ENCODE measurements around the gene OR7C1. TPM values are rescaled to one million over a fixed set of nuclear protein-coding genes. Genes with fewer than 3 reads are reported as not detected.

Gene OR7C1
- total and polyA plus RNA-seq, 10 of the 15 experiments (the other 5 are each of a cell fraction or from before 2014, with no cell fraction given): 0.04 to 0.06 TPM; not detected in 8

GRCh38 chr19:14837391-14837790 lies 2.4 kb upstream of the OR7C1 start:
- no TSS peak for BruUV-seq (replicated peaks)
- Histone ChIP-seq H3K36me3 (ENCODE audit: control insufficient read depth in 2 of 2, insufficient read depth in 2 of 2, low read length in 1 of 2) (no peaks in the 10 kb centered on the region), H2AFZ (ENCODE audit: control insufficient read depth, low read depth, low read length) (no peak overlapping the region), H4K20me1 (ENCODE audit: control insufficient read depth, insufficient read depth) (no peaks in the 10 kb centered on the region), H3K4me1 (ENCODE audit: control insufficient read depth, insufficient read depth, low read length) (no peaks in the 10 kb centered on the region), H3K4me2 (ENCODE audit: control insufficient read depth, insufficient read depth) (no peak overlapping the region), H3K4me3 (no peak overlapping the region), H3K9ac (ENCODE audit: control insufficient read depth, insufficient read depth, low read length) (no peak overlapping the region), H3K27ac (ENCODE audit: control insufficient read depth, insufficient read depth) (no peak overlapping the region), H3K27me3 (replicated peaks in 1 of 2; ENCODE audit: control insufficient read depth in 2 of 2, insufficient read depth in 2 of 2, low read length in 1 of 2) (no peaks in the 10 kb centered on the region; a peak in 1 of 4 replicates), H3K79me2 (ENCODE audit: control insufficient read depth, insufficient read depth, low read length) (no peaks in the 10 kb centered on the region), H3K9me3 (replicated peaks; ENCODE audit: control insufficient read depth, insufficient read depth, low read length) (no peaks in the 10 kb centered on the region)
- ChIA-PET RAD21 (ENCODE audit: unreplicated experiment) (no interaction called here), SMC1A (ENCODE audit: uncharacterized antibody, unreplicated experiment) (no interaction called here), CTCF (interaction anchor here (0.7 to 1.6 kb wide), 2 partner anchors 263 to 280 kb away, joined by 3 to 4 read pairs; no protein-coding TSS in a partner anchor), POLR2A (no interaction called here)
- TF ChIP-seq, protein P1, sequence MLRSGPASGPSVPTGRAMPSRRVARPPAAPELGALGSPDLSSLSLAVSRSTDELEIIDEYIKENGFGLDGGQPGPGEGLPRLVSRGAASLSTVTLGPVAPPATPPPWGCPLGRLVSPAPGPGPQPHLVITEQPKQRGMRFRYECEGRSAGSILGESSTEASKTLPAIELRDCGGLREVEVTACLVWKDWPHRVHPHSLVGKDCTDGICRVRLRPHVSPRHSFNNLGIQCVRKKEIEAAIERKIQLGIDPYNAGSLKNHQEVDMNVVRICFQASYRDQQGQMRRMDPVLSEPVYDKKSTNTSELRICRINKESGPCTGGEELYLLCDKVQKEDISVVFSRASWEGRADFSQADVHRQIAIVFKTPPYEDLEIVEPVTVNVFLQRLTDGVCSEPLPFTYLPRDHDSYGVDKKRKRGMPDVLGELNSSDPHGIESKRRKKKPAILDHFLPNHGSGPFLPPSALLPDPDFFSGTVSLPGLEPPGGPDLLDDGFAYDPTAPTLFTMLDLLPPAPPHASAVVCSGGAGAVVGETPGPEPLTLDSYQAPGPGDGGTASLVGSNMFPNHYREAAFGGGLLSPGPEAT (IDR thresholded peaks at IDR 0.05; ENCODE audit: low read depth): no peak
- TF ChIP-seq FOXM1 (IDR thresholded peaks at IDR 0.05; ENCODE audit: low read depth, low read length): no peak
- no peak for TF ChIP-seq SPI1 (IDR thresholded peaks at IDR 0.05; ENCODE audit: borderline replicate concordance, insufficient read depth, low read depth, low read length)
- TF ChIP-seq TCF7 (IDR thresholded peaks at IDR 0.05; ENCODE audit: borderline replicate concordance): no peak
- no peak for TF ChIP-seq WRNIP1 (IDR thresholded peaks at IDR 0.05; ENCODE audit: borderline replicate concordance, low read depth, low read length)
- no peak for TF ChIP-seq RFX5 (IDR thresholded peaks at IDR 0.05; ENCODE audit: low read depth, low read length)
- no peak for TF ChIP-seq MYC (IDR thresholded peaks at IDR 0.05; ENCODE audit: insufficient read depth, insufficient read length, insufficient replicate concordance, low read length, severe bottlenecking)
- TF ChIP-seq EP300 (IDR thresholded peaks at IDR 0.05; ENCODE audit: borderline replicate concordance in 1 of 2, control insufficient read depth in 1 of 2, low read depth in 2 of 2, low read length in 2 of 2): no peak
- no peak for TF ChIP-seq BACH1 (IDR thresholded peaks at IDR 0.05; ENCODE audit: borderline replicate concordance)
- no peak for TF ChIP-seq SP1 (IDR thresholded peaks at IDR 0.05; ENCODE audit: low read depth, low read length)
- TF ChIP-seq BMI1 (IDR thresholded peaks at IDR 0.05; ENCODE audit: borderline replicate concordance): no peak
- DNase-seq (ENCODE audit: low read depth, low spot score): no peak
- FAIRE-seq: no peak
- in situ Hi-C loops (cut with MboI): no loop called here
- WGBS (ENCODE audit: insufficient coverage, insufficient replicate concordance, low lambda C conversion rate, missing lambda C conversion rate): 20% methylated on average over 4 of the region's 4 CpGs
- ATAC-seq: no peak
- intact Hi-C loops (cut with micrococcal nuclease; ENCODE audit: unreplicated experiment): no loop called here

Data from GM12878 (cell line).